DMS 273 (cell line): ENCODE results near the gene OSCP1.
A peak's percentile ranks its signal among the peaks of the same experiment; 100 is the strongest.

ENCODE experiments used
- DNase-seq: peaks from one replicate; lab custom pipeline; 2025; ENCODE audit not compliant: unreplicated experiment; lab: John Stamatoyannopoulos, UW

OSCP1 gene

GRCh38 chr1:36408479-36408878, 41.8 kb downstream of the OSCP1 start:
- no peak for DNase-seq

GRCh38 chr1:36406440-36406839, 43.8 kb downstream of the OSCP1 start:
- no peak for DNase-seq

- no peak for DNase-seq
Measured at GRCh38 chr1:36402504-36402890, 47.8 kb downstream of the OSCP1 start.

GRCh38 chr1:36401602-36402503, 48.4 kb downstream of the OSCP1 start:
- peak; percentile 49 for DNase-seq

GRCh38 chr1:36400825-36401601, 49.2 kb downstream of the OSCP1 start:
- peak; percentile 79 for DNase-seq

GRCh38 chr1:36400514-36400824, 49.8 kb downstream of the OSCP1 start:
- DNase-seq: peak; percentile 34

- DNase-seq: no peak
Measured at GRCh38 chr1:36398370-36398977, 51.8 kb downstream of the OSCP1 start.

GRCh38 chr1:36397378-36398230, 52.6 kb downstream of the OSCP1 start, which contains the start of gene LSM10:
LSM10 (minus strand) TSS chr1:36397908; CDS start chr1:36394129, 3,779 bp downstream.
- DNase-seq: peak; percentile 98

GRCh38 chr1:36397083-36397377, 53.2 kb downstream of the OSCP1 start:
- DNase-seq: no peak

- DNase-seq: no peak
Measured at GRCh38 chr1:36396359-36396758, 53.9 kb downstream of the OSCP1 start.

GRCh38 chr1:36393686-36394085, 56.6 kb downstream of the OSCP1 start:
- DNase-seq: no peak

- no peak for DNase-seq
Measured at GRCh38 chr1:36392836-36393235, 57.4 kb downstream of the OSCP1 start.

GRCh38 chr1:36391271-36391670, 59.0 kb downstream of the OSCP1 start:
- DNase-seq: no peak

GRCh38 chr1:36390411-36390810, 59.8 kb downstream of the OSCP1 start:
- no peak for DNase-seq

- no peak for DNase-seq
Measured at GRCh38 chr1:36389999-36390398, 60.3 kb downstream of the OSCP1 start.

- DNase-seq: no peak
Measured at GRCh38 chr1:36389261-36389660, 61.0 kb downstream of the OSCP1 start.

GRCh38 chr1:36387141-36387949, 62.9 kb downstream of the OSCP1 start:
- peak; percentile 55 for DNase-seq

GRCh38 chr1:36386265-36387140, 63.7 kb downstream of the OSCP1 start:
- peak; percentile 97 for DNase-seq
